Mesothelial cell of epicardium (in vitro differentiated cells): ENCODE data around the gene RASSF7. TPM values are rescaled to one million over a fixed set of nuclear protein-coding genes. Genes with fewer than 3 reads are reported as not detected.

Source experiments
- DNase-seq, 2 experiments: peaks; one replicate each; pipeline ENCODE4 v3.0.0; 2021; ENCODE audit warnings: low spot score in 2 of 2; ENCODE audit not compliant: unreplicated experiment in 2 of 2
- H3K27ac Mint-ChIP-seq: 2 replicates; pipeline ENCODE4 v1.8.0; 2021; ENCODE audit warnings: mixed read lengths
- H3K27me3 Mint-ChIP-seq: 2 replicates; pipeline ENCODE4 v1.8.0; 2021; ENCODE audit warnings: low read depth, mixed read lengths
- H3K36me3 Mint-ChIP-seq: 2 replicates; pipeline ENCODE4 v1.8.0; 2021; ENCODE audit warnings: mixed read lengths
- H3K4me1 Mint-ChIP-seq: 2 replicates; pipeline ENCODE4 v1.8.0; 2021; ENCODE audit warnings: mixed read lengths
- H3K4me3 Mint-ChIP-seq: 2 replicates; pipeline ENCODE4 v1.8.0; 2021; ENCODE audit warnings: mild to moderate bottlenecking, moderate library complexity, mixed read lengths
- H3K9me3 Mint-ChIP-seq: 2 replicates; pipeline ENCODE4 v1.8.0; 2021; ENCODE audit warnings: mixed read lengths
- CTCF ChIP-seq: fragments of 200-600 bp; sonication (generic); IDR thresholded peaks from one replicate; pipeline ENCODE4 v1.5.0; 2021; ENCODE audit warnings: antibody characterized with exemption; ENCODE audit not compliant: unreplicated experiment
- total RNA-seq: library from RNA; stranded (reverse); gene quantifications from 3 replicates; pipeline ENCODE4 v1.2.1, GENCODE V29; 2021

The RASSF7 gene
- total RNA-seq, 1 donor from 2014 or later: 32.3 TPM

- DNase-seq: no peak
- Mint-ChIP-seq H3K27me3 (peaks cover 24% of the 10 kb centered on the region), H3K27ac (no peak overlapping the region), H3K4me1 (peaks cover 34% of the 10 kb centered on the region), H3K9me3 (no peaks in the 10 kb centered on the region), H3K36me3 (no peaks in the 10 kb centered on the region), H3K4me3 (peak overlapping the region; percentile 85)
- TF ChIP-seq CTCF: no peak
Observed at GRCh38 chr11:562046-562645, 1.4 kb downstream of the RASSF7 start.

GRCh38 chr11:563066-563811 is 2.5 kb downstream of the RASSF7 start:
- TF ChIP-seq CTCF: no peak
- Mint-ChIP-seq H3K4me1 (peaks cover 35% of the 10 kb centered on the region), H3K27ac (peak overlapping the region; percentile 78), H3K4me3 (no peak overlapping the region), H3K36me3 (no peaks in the 10 kb centered on the region), H3K27me3 (peaks cover 13% of the 10 kb centered on the region), H3K9me3 (no peaks in the 10 kb centered on the region)
- no peak for DNase-seq

GRCh38 chr11:563812-564578 is 3.2 kb downstream of the RASSF7 start:
- Mint-ChIP-seq H3K27ac (peak overlapping the region; percentile 78), H3K9me3 (no peaks in the 10 kb centered on the region), H3K4me1 (peaks cover 36% of the 10 kb centered on the region), H3K36me3 (no peaks in the 10 kb centered on the region), H3K4me3 (no peak overlapping the region), H3K27me3 (peaks cover 7% of the 10 kb centered on the region)
- TF ChIP-seq CTCF: no peak
- no peak for DNase-seq

- no peak for DNase-seq
- Mint-ChIP-seq H3K27ac (peak overlapping the region; percentile 16), H3K4me3 (no peak overlapping the region), H3K36me3 (no peaks in the 10 kb centered on the region), H3K4me1 (peaks cover 38% of the 10 kb centered on the region), H3K27me3 (no peaks in the 10 kb centered on the region), H3K9me3 (no peaks in the 10 kb centered on the region)
- no peak for TF ChIP-seq CTCF
Observed at GRCh38 chr11:565921-566509, 5.2 kb downstream of the RASSF7 start.

GRCh38 chr11:567011-567628 is 6.3 kb downstream of the RASSF7 start:
- TF ChIP-seq CTCF: no peak
- H3K27ac Mint-ChIP-seq: peak overlapping the region; percentile 64

More at GRCh38 chr11:567011-567628, 6.3 kb downstream of the RASSF7 start:
- no peak for DNase-seq
- H3K36me3 Mint-ChIP-seq: no peaks in the 10 kb centered on the region
- H3K9me3 Mint-ChIP-seq: no peaks in the 10 kb centered on the region
- no peaks in the 10 kb centered on the region for H3K27me3 Mint-ChIP-seq
- peaks cover 37% of the 10 kb centered on the region for H3K4me1 Mint-ChIP-seq
- H3K4me3 Mint-ChIP-seq: peak overlapping the region; percentile 82
